Germinal center (tissue), 1 donor: ENCODE results near the gene NKX1-1.
"Not testable (repeated sequence)": the region's sequence is repeated elsewhere in the genome, so short reads cannot be mapped to it uniquely, and the experiment has no call there.

ENCODE experiments used
- DNase-seq: peaks from one replicate; pipeline ENCODE4 v3.0.0; 2012; ENCODE audit warnings: mixed read lengths, low spot score

The NKX1-1 gene

GRCh38 chr4:1404573-1405253 lies 1.5 kb downstream of the NKX1-1 start:
- no peak for DNase-seq

- DNase-seq = no peak
Observed at GRCh38 chr4:1403591-1404572, 2.4 kb downstream of the NKX1-1 start.

DNA sequence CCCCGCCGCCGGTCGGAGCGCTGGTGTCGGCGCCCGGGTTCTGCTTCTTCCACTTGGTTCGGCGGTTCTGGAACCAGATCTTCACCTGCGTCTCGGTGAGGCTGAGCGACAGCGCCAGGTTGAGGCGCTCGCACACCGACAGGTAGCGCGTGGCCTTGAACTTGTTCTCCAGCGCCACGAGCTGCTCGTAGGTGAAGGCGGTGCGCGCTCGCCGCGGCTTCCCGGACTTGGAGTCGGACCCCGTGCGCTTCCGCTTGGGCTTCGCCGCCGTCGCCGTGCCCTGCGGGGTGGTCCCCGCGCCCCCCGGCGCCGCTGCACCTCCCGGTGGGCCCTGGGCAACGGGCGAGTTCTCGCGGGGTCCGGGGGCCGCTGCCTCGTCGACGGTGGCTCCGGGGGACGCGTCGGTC lies 3.1 kb downstream of the NKX1-1 start:
- no peak for DNase-seq

DNA sequence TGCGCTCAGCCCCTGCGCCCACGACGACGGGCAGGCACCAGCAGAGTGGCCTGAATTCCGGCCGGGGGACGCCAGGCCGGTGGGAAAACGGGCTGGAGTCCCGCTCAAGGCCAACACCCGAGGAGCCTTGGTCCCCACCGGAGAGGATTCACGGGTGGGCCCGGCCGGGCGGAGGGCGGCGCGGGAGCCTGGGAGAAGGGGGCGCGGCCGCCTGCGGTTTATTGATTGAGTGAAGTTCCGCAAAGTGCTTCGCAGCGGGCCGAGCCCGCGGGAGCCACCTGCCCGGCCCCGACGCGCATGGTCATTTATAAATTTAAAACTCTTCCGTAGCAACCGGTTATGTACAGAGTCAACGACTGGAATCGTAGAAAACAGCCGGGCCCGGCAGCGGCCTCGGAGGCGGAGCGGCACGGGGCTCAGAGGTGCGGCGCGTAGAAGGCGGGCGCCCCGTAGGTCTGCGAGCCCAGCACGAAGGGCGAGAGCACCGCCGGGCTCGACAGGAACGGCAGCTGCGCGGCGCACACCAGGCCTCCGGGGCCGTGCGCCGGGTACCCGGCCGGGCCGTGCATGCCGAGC lies 3.6 kb downstream of the NKX1-1 start:
- DNase-seq = no peak

DNA sequence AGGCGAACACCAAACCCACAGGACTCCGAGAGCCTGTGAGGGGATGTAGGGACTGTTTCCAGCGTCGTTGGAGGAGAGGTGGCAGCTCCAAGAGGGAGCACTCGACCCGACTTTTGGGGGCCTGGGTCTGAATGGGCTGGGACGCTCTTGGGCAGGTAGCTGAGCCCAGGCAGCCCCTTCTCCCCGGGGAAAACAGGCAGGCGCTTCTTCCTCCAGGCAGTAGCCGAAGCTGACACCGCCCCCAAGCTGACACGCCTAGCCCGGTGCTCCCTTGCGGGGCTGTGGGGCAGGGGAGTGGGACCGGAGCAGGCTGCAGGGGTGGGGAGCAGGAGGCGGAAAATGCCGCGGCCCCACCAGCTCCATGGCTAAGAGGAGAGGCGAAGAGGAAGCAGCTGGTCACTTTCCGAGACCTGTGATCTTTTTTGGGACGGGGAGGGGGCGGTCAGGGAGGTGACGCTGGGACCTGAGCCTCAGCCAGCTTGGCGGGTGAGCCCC lies 4.2 kb downstream of the NKX1-1 start:
- DNase-seq = no peak

DNA sequence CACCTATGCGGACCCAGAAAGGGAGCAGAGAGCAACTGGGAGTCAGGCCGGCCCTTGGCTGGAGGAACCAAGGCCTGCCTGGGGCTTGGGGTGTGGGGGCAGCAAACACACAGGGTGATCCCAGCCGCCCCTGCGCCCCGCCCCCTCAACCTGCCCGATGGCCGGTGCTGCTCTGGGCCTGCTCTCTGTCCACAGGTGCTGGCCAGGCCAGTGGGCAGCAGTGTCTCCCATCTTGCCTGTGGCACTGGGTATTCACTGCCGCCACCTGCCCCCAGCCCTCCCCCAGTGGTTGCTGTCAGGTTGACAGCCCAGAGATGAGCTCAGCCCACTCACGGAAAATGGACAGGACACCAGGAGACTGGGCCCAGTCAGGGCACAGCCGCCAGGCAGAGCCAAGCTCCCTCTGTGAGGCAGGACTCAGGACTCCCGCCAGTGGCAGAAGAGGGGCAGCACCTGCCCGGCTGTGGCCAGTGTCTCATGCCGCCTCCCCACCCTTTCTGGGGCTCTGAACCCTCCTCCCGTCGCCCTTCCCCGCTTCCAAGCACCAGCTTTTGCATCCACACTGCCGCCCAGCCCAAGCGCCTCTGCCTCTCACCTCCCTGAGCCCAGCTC lies 4.7 kb downstream of the NKX1-1 start:
- no peak for DNase-seq

DNA sequence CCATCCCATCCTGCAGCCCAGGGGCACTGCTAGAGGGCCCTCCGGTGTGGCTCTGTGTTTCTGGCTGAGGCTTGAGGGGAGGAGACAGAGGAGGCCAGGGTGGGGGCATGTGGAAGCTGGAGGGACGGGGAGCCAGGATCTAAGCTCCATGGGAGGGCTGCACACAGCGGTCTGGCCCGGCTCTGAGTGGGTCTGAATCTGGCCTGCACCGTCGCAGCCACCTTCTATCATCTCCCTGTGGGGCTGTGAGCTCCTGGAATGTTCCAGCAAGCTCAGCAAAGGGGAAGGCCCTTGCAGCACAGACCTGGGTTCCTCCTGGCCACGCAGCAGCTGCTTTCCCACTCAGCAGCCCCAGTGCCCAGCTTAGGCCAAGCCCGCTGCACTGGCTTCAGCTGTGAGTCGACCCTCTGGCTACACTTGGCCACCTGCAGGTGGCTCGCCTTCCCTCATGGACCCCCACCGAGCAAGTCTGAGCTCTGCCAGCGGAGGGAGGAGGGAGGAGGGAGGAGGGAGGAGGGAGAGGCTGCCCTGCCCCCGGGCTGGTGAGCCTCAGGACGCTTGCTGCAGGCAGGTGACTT lies 5.3 kb downstream of the NKX1-1 start:
- DNase-seq = no peak

DNA sequence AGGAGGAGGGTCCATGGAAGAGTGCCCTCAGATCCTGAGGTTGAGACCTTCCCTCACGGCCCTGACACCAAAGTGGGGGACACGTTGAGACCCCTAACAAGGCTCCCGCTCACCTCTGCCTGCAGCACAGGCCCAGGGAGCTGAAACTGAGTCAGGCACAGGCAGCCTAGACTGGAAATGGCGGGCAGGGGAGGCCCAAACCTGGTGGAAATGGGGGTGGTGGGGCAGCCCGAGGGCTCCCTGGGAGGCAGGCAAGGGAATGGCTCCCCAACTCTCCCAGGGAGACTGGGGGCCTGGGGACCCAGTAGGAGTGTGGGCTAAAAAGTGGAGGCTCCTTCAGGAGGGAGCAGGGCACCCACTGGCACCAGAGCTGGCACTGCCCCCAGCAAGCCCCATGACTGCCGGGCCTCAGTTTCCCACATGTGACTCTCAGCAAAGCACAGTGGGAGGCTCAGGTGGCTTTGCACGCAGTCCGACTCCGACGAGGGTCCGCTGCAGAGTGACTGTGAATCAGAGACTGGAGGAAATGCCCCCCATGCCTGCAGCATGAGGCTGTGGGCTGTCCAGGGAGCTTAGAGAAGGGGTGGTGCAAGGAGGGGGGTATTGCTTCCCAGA lies 5.9 kb downstream of the NKX1-1 start:
- DNase-seq = no peak

DNA sequence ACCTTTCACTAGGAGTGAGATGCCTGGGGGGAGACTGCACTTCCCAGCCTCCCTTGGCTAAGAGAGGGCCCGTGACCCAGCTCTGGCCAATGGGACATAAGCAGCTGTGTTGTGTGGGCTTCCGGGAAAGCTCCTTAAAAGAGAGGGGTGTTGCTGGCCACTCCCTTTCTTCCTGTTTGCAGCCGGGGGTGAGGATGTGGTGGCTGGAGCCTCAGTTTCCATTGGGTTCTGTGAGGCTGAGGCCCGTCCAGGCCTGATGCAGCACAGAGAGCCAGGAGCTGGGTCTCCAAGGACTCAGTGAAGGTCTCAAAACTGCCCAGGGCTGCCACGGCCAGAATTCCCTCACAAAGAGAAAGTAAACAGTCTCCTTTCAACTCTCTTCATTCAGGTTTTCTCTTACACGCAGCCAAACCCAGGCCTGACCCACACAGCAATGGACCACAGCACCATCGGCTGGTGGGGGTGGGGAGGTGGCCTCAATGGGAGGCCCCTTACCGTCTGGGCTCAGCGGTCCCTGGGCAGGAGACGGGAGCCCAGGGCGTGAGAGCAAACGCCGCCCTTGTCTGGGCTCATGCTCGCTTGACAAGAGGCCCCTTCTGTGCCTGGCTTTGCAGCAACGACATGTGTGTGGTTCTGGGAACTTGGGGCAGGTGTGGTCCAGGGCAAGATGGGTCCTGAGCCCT lies 6.6 kb downstream of the NKX1-1 start:
- DNase-seq = no peak

DNA sequence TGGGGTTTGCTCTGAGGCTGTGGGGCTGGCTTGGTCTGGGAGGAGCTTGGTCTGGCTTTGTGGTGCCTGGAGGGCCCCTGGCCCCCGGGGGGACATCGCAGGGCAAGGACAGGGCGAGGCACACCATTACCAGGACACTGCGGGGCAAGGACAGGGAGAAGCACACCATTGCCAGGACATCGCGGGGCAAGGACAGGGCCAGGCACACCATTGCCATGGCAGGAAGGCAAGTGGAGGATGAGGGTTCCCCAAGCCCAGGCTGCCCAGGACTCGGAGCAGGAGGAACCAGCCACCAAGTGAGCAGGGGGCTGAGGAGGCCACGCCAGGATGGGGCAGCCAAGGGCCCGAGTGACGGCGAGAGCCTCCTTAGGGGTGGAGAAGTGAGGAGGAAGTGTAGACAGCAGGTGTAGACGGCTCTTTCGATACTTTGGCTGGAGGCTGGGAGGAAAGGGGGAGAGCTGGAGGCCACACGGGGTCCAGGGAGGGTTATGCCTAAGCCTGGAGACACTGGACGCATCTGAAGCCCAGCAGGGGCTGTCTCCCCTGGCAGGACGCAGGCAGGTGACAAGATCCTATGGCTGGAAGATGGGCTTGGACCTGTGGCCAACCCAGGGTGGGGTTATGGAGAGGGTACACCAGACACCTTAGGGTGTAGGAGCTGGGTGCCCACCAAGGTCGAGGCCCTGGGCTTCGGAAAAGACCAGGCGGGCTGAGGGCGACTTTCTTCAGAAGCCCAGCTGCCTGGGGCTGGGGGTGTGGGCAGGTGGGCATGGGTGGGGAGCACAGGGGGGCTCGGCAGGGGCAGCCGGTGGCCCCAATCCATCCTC lies 7.3 kb downstream of the NKX1-1 start:
- no peak for DNase-seq

- no peak for DNase-seq
Observed at GRCh38 chr4:1396806-1397455, 9.3 kb downstream of the NKX1-1 start.

- DNase-seq = no peak
Observed at GRCh38 chr4:1395941-1396805, 10.1 kb downstream of the NKX1-1 start.

- DNase-seq = not testable (repeated sequence)
Observed at GRCh38 chr4:1395389-1395820, 10.8 kb downstream of the NKX1-1 start.

- DNase-seq = not testable (repeated sequence)
Observed at GRCh38 chr4:1394554-1395388, 11.5 kb downstream of the NKX1-1 start.

DNA sequence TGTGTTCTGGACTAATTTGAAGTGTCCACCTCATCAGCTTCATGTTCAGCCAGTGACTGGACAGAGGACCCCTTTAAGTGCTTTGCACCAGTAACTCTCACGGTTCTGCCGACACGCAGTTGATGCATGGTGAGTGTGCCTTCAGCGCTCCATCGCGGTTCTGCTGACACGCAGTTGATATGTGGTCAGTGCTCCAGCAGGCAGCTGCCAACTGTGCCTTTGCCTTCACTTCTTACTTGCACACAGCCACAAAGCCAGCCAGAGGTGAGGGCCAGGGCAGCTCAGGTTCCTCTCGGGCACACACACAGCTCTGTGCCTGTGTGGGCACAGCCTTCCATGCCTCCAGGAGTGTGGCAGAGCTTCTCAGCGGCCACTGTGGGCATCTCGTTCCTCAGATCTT lies 12.4 kb downstream of the NKX1-1 start:
- DNase-seq = no peak

DNA sequence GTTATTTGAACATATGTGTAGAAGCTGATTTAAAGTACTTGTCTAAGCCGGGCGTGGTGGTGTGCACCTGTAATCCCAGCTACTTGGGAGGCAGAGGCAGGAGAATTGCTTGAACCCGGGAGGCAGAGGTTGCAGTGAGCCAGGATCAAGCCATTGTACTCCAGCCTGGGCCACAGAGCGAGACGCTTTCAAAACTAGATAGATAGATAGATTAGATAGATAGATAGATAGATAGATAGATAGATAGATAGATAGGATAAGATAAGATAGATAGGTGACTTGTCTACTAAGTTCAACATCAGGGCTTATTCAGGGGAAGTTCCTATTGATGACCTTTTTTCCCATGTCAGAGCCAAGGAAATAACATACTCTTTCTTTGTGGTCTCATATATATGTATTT lies 12.9 kb downstream of the NKX1-1 start:
- not testable (repeated sequence) for DNase-seq
